GM10248 (cell line): ENCODE results near the gene SNRNP40.

ENCODE experiments used
- CTCF ChIA-PET: fragments of 300-600 bp; sonication (Branson Sonifier 250); formaldehyde crosslinking; extraction: SDS; loops from one replicate; lab custom pipeline; 2021; ENCODE audit warnings: antibody characterized with exemption; lab: Yijun Ruan, JAX
- POLR2A ChIA-PET: fragments of 350-650 bp; sonication (Branson Sonifier 250); formaldehyde crosslinking; extraction: SDS; loops from one replicate; lab custom pipeline; 2020; ENCODE audit warnings: antibody characterized with exemption; lab: Yijun Ruan, JAX
- DNase-seq: peaks from one replicate; pipeline ENCODE4 v3.0.0; 2012; ENCODE audit errors: extremely low spot score
- TF ChIP-seq, protein P1 (sequence below): IDR thresholded peaks from 2 replicates; pipeline ENCODE4 v1.5.1; 2012; ENCODE audit warnings: mild to moderate bottlenecking, low read depth; ENCODE audit errors: extremely low read depth, missing control alignments, control extremely low read depth

SNRNP40 gene

DNA sequence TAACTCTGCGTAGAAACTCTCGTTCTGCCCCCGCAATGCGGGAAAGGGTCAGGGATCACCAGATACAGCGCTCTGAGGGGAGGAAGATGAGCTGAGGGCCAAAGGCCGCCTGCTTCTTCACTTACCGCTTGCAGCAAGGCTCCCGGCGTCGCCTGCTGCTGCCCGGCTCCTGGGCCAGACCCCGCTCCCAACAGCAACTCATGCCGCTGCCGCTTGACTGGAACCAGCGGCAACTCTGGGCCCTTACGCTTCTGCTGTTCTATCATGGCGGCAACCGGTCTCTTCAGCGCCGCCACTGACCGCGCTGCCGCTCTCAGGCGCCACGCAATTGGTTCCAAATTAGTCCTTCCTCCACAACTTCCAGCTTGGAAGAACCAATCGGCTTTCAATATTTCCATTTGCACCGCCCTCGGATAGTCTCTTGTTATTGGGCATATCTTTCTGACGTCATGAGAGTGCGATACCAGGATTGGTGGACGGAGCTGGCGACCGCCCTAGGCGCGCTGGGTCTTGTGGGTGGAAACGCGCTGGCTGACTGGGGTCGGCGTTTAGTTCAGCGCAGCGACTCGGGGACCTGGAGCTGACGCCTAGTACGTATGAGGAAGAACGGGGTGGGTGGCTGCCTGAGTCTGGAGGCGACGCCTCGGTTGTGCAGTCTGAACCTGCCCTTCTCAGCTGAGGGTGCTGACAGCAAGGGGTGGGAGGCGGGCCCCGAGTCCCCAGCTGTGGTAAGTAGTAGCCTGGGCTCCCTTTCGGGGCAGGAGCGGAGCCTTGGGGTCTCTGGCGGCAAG, at the start of gene SNRNP40, which contains the start of gene ZCCHC17:
SNRNP40 (minus strand) TSS at position 303 of the 791 bp plus-strand sequence; CDS start at position 266, 37 bp downstream.
ZCCHC17 (plus strand) TSS at position 547 of the 791 bp plus-strand sequence. CDS start 13,067 bp downstream, outside the sequence.
- peak; percentile 99 for DNase-seq
- POLR2A ChIA-PET: interaction anchor here (0.7 to 1.4 kb wide), 4 partner anchors 9 to 76 kb away, joined by 4 to 5 read pairs (median 4); partner anchors contain the start of gene FABP3
- TF ChIP-seq, protein P1, sequence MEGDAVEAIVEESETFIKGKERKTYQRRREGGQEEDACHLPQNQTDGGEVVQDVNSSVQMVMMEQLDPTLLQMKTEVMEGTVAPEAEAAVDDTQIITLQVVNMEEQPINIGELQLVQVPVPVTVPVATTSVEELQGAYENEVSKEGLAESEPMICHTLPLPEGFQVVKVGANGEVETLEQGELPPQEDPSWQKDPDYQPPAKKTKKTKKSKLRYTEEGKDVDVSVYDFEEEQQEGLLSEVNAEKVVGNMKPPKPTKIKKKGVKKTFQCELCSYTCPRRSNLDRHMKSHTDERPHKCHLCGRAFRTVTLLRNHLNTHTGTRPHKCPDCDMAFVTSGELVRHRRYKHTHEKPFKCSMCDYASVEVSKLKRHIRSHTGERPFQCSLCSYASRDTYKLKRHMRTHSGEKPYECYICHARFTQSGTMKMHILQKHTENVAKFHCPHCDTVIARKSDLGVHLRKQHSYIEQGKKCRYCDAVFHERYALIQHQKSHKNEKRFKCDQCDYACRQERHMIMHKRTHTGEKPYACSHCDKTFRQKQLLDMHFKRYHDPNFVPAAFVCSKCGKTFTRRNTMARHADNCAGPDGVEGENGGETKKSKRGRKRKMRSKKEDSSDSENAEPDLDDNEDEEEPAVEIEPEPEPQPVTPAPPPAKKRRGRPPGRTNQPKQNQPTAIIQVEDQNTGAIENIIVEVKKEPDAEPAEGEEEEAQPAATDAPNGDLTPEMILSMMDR: no peak
- CTCF ChIA-PET: interaction anchor here (0.7 to 2.0 kb wide), 10 partner anchors 9 to 492 kb away, joined by 3 to 8 read pairs (median 4); no protein-coding TSS in a partner anchor

- POLR2A ChIA-PET: no interaction called here
- DNase-seq: no peak
- TF ChIP-seq, protein P1: no peak
- CTCF ChIA-PET: no interaction called here
Measured at GRCh38 chr1:31345635-31346034, 49.0 kb upstream of the SNRNP40 start.

GRCh38 chr1:31344503-31344902, 47.9 kb upstream of the SNRNP40 start:
- ChIA-PET CTCF (no interaction called here), POLR2A (no interaction called here)
- TF ChIP-seq, protein P1: no peak
- no peak for DNase-seq

DNA sequence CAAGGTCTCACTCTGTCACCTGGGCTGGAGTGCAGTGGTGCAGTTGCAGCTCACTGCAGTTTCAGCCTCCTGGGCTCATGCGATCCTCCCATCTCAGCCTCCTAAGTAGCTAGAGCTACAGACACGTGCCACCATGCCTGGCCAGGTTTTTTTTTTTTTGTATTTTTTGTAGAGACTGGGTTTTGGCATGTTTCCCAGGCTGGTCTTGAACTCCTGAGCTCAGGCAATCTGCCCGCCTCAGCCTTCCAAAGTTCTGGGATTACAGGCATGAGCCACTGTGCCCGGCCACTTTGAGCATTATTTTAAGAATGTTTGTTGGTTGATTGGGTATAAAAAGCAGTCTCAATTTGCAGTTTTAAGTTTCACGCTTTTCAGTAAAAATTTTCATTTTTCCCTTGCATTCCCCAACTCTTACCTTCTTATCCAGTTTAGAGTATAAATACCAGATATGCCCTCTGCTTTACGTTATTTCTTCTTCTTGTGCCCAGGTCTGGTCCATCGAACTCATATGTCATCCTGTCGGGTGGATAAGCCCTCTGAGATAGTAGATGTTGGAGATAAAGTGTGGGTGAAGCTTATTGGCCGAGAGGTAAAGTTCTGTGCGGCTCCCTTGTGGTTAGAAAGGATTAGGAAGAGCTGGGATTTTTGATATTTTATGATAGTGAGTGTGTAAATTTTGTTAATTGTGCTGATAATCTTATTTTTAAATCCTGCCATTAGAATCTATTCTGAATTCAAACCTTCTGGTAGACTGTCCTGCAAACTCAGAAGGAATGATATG, 40.3 kb upstream of the SNRNP40 start:
- ChIA-PET POLR2A (no interaction called here), CTCF (interaction anchor here (1.1 to 2.2 kb wide), 7 partner anchors 12 to 152 kb away, joined by 4 to 7 read pairs (median 4); no protein-coding TSS in a partner anchor)
- no peak for DNase-seq
- TF ChIP-seq, protein P1: no peak

- DNase-seq: peak; percentile 35
- TF ChIP-seq, protein P1: peak; percentile 56
- CTCF ChIA-PET: interaction anchor here (0.9 to 2.2 kb wide), 4 partner anchors 15 to 149 kb away, joined by 3 to 7 read pairs (median 4); no protein-coding TSS in a partner anchor
- POLR2A ChIA-PET: no interaction called here
Measured at GRCh38 chr1:31335007-31335406, 38.4 kb upstream of the SNRNP40 start.

GRCh38 chr1:31327381-31327780, 30.8 kb upstream of the SNRNP40 start:
- ChIA-PET POLR2A (no interaction called here), CTCF (interaction anchor here (1.4 to 2.7 kb wide), 3 partner anchors 11 to 146 kb away, joined by 3 to 6 read pairs (median 4); no protein-coding TSS in a partner anchor)
- no peak for DNase-seq
- TF ChIP-seq, protein P1: no peak
